HG03460 (cell line): ENCODE data around the gene PAXX.
"Not testable (repeated sequence)": the region's sequence is repeated elsewhere in the genome, so short reads cannot be mapped to it uniquely, and the experiment has no call there.

ENCODE experiments used
- ATAC-seq: cut with Tn5 transposase; IDR thresholded peaks from one replicate; pipeline ENCODE4 v1.9.1; 2021; ENCODE audit not compliant: unreplicated experiment

PAXX gene

DNA sequence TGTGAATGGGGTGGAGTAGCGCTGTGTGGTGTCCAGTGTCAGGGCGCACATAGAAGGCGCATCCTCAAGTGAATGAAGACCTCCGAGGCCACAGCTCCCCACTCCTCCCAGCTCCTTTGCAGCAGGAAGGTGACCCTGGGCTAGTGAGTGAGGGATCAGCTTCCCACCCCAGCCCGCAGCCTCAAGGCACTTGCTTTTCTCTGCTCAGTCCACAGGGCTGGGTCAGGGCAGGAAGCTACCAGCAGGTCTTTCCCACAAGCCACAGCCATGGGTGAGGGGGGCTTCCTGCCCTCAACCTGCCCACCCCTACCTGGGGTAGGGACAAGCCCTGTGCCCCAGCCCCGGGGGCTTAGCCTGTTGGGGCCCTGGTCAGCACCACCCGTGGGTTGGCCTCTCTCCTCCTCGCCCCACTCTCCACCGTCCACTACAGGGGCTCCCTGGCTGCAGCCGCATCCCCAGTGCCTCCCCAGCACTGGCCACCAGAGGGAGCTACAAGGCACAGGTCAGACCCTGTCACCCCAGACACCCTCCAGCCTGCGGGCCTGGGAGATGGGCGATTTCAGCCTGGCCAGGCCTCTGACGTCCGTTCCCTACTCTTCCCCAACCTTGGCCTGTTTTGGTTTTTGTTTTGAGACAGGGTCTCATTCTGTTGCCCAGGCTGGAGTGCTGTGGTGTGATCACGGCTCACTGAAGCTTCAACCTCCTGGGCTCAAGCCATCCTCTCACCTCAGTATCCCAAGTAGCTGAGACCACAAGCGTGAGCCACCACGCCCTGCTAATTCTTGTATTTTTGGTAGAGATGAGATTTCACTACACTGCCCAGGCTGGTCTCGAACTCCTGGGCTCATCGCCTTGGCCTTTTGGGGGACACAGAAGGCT, 37.1 kb downstream of the PAXX start:
- ATAC-seq: no peak

- ATAC-seq: no peak
These were observed 37.8 kb downstream of the PAXX start for GRCh38 chr9:137030006-137030405.

- ATAC-seq: no peak
These were observed 38.6 kb downstream of the PAXX start for GRCh38 chr9:137030538-137031527.

GRCh38 chr9:137031904-137032640, 39.9 kb downstream of the PAXX start, which contains the start of gene FUT7:
Gene FUT7, minus strand, starts transcription at chr9:137032088. Its CDS starts 97 bp downstream, at chr9:137031991.
- no peak for ATAC-seq

DNA sequence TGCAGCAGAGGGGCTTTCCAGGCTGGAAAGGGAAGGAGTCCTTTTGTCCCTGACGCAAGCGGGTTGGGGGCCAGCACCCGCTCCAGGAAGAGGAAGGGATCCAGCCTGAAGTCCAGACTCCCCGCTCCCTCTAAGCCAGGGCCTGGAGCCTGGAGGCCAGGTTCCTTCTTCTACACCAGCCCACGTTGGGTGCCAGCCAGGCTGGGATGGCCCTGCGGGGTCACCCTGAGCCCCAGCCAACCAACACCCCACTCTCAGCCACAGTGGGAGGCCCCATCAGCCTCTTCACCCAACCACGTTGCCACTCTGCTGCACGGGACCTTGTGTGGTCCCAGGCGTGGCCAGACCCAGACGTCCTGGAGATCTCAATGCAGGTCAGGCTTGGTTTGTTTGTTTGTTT, 40.6 kb downstream of the PAXX start:
- ATAC-seq: no peak

GRCh38 chr9:137033481-137033880, 41.3 kb downstream of the PAXX start:
- ATAC-seq: not testable (repeated sequence)

DNA sequence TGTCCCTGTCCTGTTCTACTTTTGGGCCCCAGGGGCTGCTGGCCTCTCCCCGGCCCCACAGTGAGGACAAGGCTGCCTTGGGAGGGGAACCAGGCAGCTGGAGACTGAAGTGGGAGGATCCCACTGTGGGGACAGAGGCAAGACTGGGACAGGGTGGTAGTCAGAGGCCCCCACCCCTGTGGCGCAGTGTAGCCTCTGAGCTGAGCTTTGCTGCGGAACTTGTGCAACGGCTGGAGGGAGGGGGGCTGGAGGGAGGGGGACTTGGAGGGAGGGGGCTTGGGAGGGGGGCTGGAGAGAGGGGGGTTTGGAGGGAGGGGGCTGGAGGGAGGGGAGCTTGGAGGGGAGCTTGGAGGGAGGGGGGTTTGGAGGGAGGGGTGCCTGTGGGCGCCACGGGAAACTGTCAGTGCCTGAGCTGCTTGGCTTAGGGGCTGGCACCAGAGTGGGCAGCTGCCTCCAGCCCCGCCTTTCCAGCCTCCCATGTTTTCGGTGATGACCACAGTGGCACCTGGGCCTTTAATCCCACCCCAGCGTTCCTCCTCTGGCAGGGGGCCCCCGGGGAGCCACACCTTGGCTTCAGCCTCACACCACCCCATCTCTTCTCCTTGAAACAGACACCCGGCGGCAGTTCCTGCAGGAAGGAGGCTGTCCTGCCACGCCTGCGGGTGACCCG, 42.0 kb downstream of the PAXX start:
- ATAC-seq: no peak

DNA sequence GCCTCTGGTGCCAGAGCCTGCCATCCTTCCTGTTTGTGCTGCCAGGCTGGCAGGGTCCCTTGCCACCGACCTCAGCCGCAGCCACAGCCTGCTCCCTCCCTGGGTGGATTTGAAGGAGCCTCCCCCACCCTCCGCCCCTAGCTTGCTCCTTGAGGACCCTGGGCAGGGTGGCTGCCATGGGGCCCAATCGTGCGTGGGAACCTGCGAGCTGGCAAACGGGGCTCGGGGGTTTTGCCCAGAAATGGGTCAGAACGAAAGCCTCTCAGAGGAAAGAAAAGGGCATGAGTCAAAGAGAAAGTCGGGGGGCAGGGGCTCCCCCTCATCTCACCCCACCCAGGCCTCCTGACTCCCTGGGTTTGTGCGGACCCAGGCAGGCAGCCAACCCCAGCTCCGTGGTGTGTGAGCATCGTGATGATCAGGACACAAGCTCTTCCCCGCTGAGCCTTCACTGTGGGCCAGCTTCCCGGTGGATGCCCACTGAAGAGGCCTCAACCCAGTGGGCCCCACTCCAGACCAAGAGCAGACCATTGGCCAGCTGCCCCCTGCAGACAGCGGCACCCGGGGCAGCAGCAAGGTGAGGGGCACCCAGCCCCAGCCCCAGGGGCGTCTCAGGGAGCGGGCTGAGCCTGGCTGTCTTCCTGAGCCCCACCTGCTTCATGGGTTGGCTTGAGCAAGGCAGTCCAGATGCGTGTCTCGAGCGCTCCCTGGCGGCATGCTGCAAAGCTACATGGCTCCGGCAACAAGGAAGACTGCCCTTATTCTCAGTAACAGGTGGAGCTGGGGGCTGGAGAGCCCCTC, 42.7 kb downstream of the PAXX start:
- ATAC-seq: no peak

GRCh38 chr9:137035507-137035834, 43.2 kb downstream of the PAXX start:
- ATAC-seq: no peak

GRCh38 chr9:137035937-137036336, 43.7 kb downstream of the PAXX start:
- no peak for ATAC-seq

GRCh38 chr9:137037035-137037434, 44.8 kb downstream of the PAXX start:
- ATAC-seq: no peak

GRCh38 chr9:137037483-137037882, 45.3 kb downstream of the PAXX start:
- no peak for ATAC-seq

DNA sequence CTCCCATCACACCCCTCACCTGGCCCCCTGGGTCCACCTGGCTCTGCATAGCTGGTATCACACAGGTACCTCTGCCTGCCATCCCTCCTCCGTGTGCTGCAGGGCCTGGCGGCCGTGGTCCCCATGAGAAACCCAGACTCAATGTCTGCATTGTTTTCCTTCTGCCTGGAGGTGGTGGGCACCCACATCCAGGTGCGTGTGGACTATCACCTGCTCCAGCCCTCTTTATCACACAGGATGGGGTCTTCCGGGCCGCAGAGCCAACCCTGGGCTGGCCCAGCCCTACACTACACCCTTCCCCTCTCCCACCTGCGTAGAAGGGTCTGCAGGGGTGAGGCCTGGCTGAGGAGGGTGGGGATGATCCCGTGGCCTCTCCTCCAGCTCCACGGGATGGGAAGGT, 46.7 kb downstream of the PAXX start:
- ATAC-seq: no peak

DNA sequence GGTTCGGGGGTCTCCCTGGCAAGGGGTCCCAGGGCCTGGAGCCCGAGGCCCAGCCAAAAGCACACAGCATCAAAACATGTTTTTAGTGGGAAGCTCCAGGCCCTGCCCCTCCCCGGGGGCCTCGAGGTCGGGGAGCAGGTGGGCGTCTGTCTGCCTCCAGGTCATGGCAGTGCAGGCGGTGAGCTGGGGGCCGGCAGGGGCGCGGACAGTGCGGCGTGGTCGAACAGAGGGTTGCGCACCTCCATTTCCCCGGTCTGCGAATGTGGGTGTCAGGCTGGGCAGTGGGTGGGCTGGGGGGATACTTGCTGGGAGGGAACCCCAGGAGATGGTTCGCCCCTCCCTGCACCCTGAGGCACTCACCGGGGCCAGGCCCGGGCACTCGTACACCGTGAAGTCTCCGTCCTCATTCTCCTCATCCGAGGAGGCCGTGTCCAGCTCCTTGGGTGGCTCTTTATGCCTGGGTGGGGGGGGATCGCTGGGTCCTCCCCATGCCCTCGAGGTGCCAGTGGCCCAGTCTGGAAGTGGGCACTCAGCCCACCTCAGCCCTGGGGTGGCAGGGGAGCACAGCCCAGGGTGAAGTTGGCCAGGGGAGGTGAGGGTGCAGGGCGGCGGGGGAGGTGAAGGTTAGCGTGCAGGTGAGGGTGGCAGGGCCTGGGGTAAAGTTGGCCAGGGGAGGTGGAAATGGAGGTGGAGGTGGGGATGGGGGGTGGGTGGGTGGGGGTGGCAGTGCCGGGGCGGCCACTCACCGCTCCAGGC, 47.6 kb downstream of the PAXX start:
- no peak for ATAC-seq

DNA sequence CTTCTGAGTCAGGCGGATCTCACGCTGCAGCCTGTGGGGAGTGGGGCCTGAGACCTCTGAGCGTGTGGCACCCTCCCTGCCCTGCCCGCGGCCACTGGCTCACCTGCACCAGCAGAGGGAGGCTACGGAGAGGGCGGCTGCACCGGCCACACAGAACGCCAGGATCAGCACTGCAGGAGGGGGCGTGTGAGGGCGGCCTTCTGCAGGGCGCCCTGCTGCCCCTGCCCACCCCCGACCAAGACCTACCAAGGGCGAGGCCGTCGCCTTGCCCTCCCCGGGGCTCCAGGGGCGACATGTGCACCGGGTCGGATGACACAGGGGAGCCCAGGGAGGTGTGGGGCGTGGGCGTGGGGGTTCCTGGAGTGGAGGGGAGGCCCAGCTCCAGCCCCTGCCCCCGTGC, 48.3 kb downstream of the PAXX start:
- no peak for ATAC-seq

DNA sequence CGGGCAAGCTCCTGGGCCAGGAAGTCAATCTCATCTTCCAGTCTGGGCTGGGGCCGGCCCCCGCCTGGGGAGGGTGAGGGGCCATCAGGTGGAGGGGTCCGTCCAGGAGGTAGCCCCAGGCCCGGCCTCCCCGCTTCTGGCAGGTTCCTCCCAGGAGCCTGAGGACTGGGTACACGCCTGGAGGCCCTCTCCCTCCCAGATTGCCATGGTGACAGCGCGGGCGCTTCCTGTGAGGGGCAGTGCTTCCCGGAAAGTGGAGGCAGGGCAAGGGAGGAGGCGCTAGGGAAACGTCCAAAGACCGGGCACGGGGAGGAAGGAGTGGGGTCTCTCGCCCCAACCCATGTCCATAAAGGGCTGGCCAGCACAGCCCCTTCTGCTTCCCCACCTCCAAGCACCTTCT, 48.9 kb downstream of the PAXX start:
- ATAC-seq: no peak

DNA sequence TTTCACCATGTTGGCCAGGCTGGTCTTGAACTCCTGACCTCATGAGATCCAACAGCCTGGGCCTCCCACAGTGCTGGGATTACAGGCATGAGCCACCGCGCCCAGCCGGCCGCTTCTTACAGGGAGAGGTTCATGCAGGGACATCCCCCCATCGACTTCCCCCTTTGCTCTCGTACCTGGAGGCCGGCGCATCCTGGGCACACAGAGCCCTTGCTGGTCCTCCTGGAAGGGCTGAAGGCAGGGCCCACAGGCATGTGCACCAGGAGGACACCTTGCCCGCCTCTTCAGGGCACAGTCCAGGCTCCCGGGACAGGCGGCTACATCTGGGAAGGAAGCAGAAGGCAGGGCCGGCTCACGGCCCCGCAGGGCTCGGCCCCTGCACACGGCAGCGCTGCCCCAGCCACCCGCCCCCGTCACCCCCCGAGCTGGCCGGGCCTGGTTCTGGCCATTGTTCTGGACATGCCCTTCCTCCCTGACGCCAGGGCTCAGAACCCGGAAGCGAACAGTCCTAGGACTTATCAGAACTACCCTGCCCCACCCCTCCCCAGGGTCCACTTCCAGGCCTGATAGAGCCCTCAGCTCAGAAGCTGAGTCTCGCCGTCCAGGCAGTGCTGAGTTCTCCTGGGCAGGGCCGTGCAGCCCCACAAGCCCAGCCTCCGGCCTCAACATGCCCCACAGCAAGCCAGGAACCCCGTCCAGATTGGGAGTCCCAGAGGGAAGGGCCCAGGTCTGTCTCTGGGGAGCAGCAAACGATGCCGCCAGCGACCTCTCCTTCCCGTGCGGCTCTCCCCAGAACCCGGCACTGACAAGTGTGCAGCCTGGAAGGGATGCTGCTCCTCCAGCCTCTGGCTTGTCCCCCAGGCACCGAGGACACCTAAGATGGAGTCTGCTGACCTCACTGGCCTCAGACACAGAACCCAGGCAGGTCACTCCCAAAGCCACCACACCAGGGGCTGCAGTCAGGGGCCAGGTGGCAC, 50.8 kb downstream of the PAXX start:
- no peak for ATAC-seq
